ENCODE measurements around the gene LRRC27.

Gene LRRC27

DNA sequence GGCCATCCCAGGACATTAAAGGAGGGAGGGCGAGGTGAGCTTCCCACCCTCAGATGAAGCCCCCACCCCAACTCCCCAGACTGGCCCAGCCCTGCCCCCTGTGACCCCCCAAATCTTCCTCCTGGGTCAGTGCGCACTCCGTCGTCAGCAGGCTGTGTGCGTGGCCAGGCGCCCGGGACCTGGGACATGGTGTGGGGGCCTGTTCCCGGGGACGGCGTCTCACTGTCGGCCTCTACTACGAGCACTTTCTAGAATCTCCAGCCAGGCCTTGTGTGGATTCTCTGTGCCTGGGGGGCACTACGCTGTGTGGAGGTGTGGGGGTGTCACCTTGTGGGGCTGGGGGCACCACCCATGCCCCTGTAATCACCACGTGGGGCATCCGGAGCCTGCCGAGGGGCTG, 74.8 kb downstream of the LRRC27 start:
- H3K4me2 ChIP-seq (ENCODE audit: low read length) = no peak overlapping the region
- H3K27ac ChIP-seq (ENCODE audit: low read depth, low read length, poor library complexity, severe bottlenecking) = no peak overlapping the region
- no peak overlapping the region for H3K4me3 ChIP-seq (ENCODE audit: low read depth, low read length, poor library complexity, severe bottlenecking)
- no peaks in the 10 kb centered on the region for H3K9me2 ChIP-seq (ENCODE audit: low read depth, low read length)
- H3K27me3 ChIP-seq (ENCODE audit: insufficient read depth, low read length) = no peaks in the 10 kb centered on the region
- no peak overlapping the region for H3K9ac ChIP-seq (ENCODE audit: low read length)
- H3K79me2 ChIP-seq (ENCODE audit: insufficient read depth, low read length) = no peaks in the 10 kb centered on the region
- no peaks in the 10 kb centered on the region for H3K9me3 ChIP-seq (ENCODE audit: low read length)
- no peaks in the 10 kb centered on the region for H3K36me3 ChIP-seq (ENCODE audit: insufficient read depth, low read length)
- TF ChIP-seq CTCF (IDR thresholded peaks at IDR 0.05; ENCODE audit: low read length) (no peak), EZH2 (IDR thresholded peaks at IDR 0.05; ENCODE audit: borderline replicate concordance, low read length) (no peak)
- H3K4me1 ChIP-seq (ENCODE audit: insufficient read depth, low read length, severe bottlenecking) = no peaks in the 10 kb centered on the region
- H4K20me1 ChIP-seq (ENCODE audit: insufficient read depth, low read length) = no peaks in the 10 kb centered on the region
- no peak overlapping the region for H2AFZ ChIP-seq (ENCODE audit: low read length)
- H3F3A ChIP-seq (ENCODE audit: insufficient read depth, low read length) = no peaks in the 10 kb centered on the region

DNA sequence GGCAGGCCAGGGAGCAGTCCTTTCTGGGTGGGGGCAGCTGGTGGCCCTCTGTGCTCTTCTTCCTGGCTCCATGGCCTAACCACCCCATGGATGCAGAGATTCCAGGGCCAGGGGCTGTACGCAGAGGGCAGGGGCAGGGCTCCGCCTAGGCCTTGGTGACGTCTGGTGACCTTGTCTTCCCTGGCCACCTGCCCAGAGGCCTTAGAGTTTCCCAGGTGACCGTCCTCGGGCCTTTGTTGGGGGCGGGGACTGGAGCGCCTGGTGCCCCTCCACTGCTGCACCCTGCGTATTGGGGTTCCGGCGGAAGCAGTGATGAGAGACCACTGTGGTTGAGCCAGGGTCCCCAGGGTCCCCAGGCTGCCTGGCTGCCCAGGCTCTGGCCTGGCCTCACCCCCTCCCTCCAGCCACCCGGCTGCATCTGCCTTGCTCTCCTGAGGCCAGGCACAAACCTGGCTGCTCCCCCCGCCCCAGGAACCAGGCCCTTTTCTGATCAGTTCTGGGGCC, 75.3 kb downstream of the LRRC27 start:
- Histone ChIP-seq H3F3A (ENCODE audit: insufficient read depth, low read length) (no peaks in the 10 kb centered on the region), H3K36me3 (ENCODE audit: insufficient read depth, low read length) (no peaks in the 10 kb centered on the region), H3K9me3 (ENCODE audit: low read length) (no peaks in the 10 kb centered on the region), H3K27ac (ENCODE audit: low read depth, low read length, poor library complexity, severe bottlenecking) (no peak overlapping the region), H3K4me2 (ENCODE audit: low read length) (no peak overlapping the region), H4K20me1 (ENCODE audit: insufficient read depth, low read length) (no peaks in the 10 kb centered on the region), H3K9me2 (ENCODE audit: low read depth, low read length) (no peaks in the 10 kb centered on the region), H3K9ac (ENCODE audit: low read length) (no peak overlapping the region), H3K4me3 (ENCODE audit: low read depth, low read length, poor library complexity, severe bottlenecking) (no peak overlapping the region), H3K4me1 (ENCODE audit: insufficient read depth, low read length, severe bottlenecking) (no peaks in the 10 kb centered on the region), H2AFZ (ENCODE audit: low read length) (no peak overlapping the region), H3K79me2 (ENCODE audit: insufficient read depth, low read length) (no peaks in the 10 kb centered on the region), H3K27me3 (ENCODE audit: insufficient read depth, low read length) (no peaks in the 10 kb centered on the region)
- TF ChIP-seq EZH2 (IDR thresholded peaks at IDR 0.05; ENCODE audit: borderline replicate concordance, low read length) = no peak
- TF ChIP-seq CTCF (IDR thresholded peaks at IDR 0.05; ENCODE audit: low read length) = no peak

DNA sequence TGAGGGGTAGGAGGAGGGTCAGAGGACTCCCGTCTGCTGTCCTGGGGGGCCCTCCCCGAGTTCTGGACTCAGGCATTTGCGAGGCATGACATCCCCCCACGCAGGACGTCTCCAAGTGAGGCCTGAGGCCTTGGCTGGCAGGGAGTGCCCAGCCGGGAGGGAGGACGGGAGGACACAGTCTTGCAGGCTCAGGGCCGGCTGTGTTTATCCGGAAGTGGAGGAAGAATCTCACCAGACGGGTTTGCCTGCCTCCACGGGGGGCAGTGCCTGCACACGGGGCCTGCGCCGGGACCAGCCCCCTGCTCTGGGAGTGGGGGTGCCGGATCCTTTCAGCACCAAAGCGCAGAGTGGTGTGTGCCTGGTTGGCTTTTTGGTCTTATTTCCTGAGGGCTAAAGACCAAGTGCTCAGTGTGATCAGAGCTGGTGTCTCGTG, 75.9 kb downstream of the LRRC27 start:
- no peak overlapping the region for H3K9ac ChIP-seq (ENCODE audit: low read length)

More for the DNA sequence above, 75.9 kb downstream of the LRRC27 start:
- Histone ChIP-seq H3K9me2 (ENCODE audit: low read depth, low read length) (no peaks in the 10 kb centered on the region), H3K4me3 (ENCODE audit: low read depth, low read length, poor library complexity, severe bottlenecking) (no peak overlapping the region), H4K20me1 (ENCODE audit: insufficient read depth, low read length) (no peaks in the 10 kb centered on the region), H3F3A (ENCODE audit: insufficient read depth, low read length) (no peaks in the 10 kb centered on the region), H3K27ac (ENCODE audit: low read depth, low read length, poor library complexity, severe bottlenecking) (no peak overlapping the region), H3K79me2 (ENCODE audit: insufficient read depth, low read length) (no peaks in the 10 kb centered on the region), H3K36me3 (ENCODE audit: insufficient read depth, low read length) (no peaks in the 10 kb centered on the region), H3K4me1 (ENCODE audit: insufficient read depth, low read length, severe bottlenecking) (no peaks in the 10 kb centered on the region), H2AFZ (ENCODE audit: low read length) (no peak overlapping the region), H3K27me3 (ENCODE audit: insufficient read depth, low read length) (no peaks in the 10 kb centered on the region), H3K4me2 (ENCODE audit: low read length) (no peak overlapping the region), H3K9me3 (ENCODE audit: low read length) (no peaks in the 10 kb centered on the region)
- TF ChIP-seq CTCF (IDR thresholded peaks at IDR 0.05; ENCODE audit: low read length) (no peak), EZH2 (IDR thresholded peaks at IDR 0.05; ENCODE audit: borderline replicate concordance, low read length) (no peak)

Measured in OCI-LY1 (cell line).